ENCODE measurements around the gene SEMA4D.

SEMA4D gene

GRCh38 chr9:89428901-89429890 is 68.7 kb downstream of the SEMA4D start:
- DNase-seq (ENCODE audit: low spot score): no peak

DNA sequence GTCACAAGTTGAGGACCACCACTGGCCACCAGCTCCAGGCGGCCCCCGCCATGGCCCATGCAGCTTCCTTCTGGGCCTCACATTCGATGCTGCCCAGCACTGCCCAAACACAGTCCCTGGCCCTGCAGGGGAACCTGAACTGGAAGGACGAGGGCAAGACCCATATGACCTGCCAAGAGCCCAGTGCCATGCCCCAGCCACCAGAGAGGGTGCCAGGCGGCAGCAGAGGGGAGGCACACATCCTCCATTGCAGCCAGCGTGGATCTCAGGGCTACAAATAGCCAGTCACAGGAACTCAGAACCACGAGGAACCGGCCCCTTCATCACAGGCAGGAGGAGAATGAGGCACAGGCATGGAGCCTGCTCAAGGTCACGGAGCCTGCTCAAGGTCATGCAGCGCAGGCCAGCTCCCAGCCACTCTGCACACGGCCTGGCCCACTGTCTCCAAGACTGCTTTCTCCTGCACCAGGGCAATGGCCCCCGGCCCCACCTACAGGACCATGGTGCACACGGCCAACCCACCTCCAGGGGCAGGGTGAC is 69.6 kb downstream of the SEMA4D start:
- DNase-seq (ENCODE audit: low spot score): no peak

DNA sequence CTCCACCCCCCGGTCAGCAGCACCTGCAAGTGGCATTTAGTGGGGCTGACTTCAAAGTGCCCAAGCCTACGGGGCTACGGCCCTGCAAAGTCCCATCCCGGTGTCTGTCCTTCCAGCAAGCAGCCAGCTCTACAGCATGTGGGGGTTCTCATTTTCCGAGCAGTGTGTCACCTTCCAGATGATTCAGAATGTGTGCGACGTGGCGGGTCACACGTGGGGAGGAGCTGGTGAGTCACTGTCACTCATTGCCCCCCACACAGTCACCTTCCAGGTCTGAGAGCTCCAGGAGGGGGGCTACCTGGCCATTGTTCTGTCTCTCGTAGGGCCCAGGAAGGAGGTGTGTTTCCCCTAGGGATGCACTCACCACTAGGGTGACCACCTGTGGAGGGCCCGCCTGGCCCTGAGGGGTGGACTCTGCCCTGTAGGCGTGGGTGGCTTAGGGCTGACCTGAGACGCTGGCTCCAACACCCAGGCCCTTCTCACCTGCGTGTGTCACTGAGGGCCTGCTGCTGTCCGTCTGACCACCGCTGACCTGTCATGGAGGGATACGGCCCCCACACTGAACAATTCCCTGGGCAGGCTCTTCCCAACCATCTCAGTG is 70.2 kb downstream of the SEMA4D start:
- no peak for DNase-seq (ENCODE audit: low spot score)

DNA sequence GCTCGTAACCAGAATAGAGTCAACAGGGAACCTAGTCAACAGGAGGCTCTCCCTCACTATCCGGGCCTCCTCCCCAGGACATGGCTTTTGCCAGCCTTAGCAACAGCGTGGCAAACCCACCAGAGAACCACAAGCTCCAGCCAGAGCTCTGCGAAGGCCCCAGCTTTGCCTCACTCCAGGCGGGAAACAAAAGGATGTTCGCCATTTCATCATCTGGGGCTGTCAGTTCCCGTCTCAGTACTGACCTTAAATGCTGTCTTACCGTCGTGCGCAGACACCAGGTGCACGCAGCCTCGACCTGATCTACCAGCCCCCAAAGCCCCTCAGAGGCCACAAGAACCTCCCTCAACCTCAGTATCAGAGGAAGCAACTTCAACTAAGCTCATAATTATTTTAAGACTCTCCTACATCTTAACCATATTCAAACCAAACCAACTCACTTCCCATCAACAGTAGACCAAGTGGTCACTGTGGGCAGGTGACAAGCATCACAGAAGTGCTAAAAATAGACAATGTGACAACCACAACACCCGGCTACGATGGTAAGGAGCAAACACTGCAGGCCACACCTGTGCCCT is 71.4 kb downstream of the SEMA4D start:
- DNase-seq (ENCODE audit: low spot score): no peak

GRCh38 chr9:89425921-89426383 is 72.0 kb downstream of the SEMA4D start:
- DNase-seq (ENCODE audit: low spot score): no peak

GRCh38 chr9:89425024-89425805 is 72.7 kb downstream of the SEMA4D start:
- no peak for DNase-seq (ENCODE audit: low spot score)

DNA sequence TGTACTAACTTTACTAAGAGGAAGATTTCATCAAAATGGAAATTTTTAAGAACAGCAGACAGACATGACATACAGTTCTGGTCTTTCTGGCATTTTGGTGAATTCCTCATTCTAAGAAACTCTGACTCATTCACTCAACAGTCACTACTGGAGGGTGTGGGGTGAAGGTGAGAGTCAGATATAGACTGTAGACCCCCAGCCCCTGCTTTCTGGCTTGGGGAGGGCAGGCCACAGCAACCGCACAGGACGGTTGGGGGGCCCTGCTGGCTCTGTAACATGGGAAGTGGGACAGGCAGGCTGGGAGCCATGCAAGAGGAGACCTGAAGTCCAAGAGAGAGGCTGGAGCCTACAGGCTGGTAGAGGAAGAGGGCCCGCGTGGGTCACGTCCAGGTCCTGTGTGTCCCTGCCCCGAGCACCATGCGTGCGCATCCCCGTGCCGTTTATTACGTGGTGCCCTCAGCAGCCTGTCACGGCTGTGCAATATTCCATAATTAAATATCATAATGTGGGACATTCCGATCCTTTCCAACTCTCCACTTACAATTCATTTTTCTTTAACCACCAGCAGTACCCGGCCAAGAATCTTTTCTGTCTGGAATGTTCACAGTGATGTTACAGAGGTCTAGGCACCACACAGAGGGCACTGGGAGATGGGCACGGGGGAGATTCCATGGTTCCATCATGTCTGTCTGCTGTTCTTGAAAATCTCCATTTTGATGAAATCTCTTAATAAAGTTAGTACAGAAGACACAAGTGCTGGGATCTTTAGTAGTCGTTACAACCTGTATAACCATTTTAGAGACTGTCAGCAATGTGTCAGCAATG is 75.5 kb downstream of the SEMA4D start:
- peak; percentile 50 for DNase-seq (ENCODE audit: low spot score)

DNA sequence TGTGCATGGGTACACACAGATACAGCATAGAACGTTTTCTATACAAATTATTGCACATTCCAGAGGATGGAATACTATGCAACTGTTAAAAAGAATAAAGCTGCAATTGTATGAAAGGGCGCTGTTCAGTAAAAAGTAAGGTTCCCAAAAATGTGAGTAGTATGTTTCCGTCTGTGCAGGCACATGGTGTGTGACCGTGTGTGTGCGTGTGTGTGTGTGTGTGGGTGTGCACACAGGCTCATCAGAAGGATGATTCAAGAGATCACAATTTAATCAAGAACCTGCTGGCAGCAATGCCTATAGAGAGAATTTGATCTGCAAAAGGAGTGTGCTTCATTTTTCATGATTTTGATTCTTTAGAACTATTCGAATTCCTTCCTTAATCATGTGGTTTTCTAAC is 76.3 kb downstream of the SEMA4D start:
- no peak for DNase-seq (ENCODE audit: low spot score)

DNA sequence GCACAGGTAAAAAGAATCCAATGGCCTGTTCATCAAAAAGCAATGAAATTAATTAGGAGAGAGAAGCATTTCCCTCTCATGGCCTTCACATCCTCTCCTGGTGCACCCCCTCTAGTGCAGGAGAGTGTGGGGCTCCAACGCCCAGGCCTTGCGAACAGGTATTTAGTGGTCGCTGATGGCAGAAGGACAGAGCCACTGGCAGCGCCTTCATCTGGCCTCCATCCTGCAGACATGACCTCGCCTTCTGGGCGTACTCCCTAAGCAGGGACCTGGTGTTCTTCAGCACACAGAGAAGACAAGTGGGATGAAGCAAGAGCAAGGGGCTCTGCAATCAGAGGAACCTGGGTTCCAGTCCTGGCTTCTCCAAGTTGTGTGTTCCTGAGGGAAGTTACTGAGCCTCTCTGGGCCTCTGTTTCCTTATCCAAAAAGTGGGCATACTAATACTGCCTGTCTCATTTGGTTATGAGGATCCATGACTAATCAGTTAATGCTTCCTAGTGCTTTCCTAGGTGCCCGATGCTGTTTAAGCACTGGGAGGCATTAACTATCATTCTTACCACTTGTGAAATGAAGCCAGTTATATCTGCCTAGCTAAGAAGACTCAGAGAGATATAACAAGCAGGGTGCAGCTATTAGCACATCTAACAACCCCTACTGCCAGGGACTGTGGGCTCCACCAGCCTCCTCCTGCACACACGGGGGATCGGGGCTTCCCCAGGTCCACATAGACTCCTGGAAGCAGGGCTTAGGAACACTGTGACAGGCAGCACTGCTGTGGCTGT is 77.3 kb downstream of the SEMA4D start:
- DNase-seq (ENCODE audit: low spot score): no peak

- DNase-seq (ENCODE audit: low spot score): no peak
Observed at GRCh38 chr9:89419978-89420394, 77.9 kb downstream of the SEMA4D start.

DNA sequence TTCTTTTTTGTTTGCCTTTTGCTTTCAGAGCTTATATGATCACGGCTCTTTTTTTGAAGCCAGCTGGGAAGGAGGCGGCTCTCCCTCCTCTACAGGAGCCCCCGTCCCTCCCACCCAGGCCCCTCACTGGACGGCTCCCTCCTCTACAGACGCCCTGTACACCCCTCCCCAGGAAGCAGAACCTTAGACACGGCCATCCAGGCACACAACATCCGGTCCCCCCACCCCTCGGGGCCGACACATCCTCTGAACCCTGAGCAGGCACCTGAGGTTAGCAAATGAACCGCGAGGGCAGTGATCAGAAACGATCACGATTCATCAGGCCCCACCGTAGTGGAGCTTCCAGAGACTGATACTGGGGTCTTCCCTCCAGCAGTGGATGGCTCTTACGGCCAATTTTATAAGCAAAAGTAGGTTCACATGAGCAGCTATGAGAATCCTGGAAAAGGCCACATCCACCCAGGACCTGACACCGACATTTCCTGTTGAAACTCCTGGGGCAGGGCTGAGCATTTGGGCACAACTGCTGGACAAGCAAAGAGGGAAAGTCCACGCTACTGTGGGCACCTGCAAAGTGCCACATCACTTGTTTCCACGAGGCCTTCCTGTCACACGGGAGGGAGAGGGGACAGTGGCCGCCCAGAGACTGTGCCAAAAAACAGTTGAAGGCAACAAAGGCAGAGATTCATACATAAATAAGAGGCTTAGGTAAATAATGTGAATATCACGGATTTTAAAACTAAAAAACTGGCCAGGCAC is 78.9 kb downstream of the SEMA4D start:
- DNase-seq (ENCODE audit: low spot score): no peak

- DNase-seq (ENCODE audit: low spot score): no peak
Observed at GRCh38 chr9:89418474-89418845, 79.5 kb downstream of the SEMA4D start.

GRCh38 chr9:89417832-89418473 is 80.0 kb downstream of the SEMA4D start:
- DNase-seq (ENCODE audit: low spot score): no peak

DNA sequence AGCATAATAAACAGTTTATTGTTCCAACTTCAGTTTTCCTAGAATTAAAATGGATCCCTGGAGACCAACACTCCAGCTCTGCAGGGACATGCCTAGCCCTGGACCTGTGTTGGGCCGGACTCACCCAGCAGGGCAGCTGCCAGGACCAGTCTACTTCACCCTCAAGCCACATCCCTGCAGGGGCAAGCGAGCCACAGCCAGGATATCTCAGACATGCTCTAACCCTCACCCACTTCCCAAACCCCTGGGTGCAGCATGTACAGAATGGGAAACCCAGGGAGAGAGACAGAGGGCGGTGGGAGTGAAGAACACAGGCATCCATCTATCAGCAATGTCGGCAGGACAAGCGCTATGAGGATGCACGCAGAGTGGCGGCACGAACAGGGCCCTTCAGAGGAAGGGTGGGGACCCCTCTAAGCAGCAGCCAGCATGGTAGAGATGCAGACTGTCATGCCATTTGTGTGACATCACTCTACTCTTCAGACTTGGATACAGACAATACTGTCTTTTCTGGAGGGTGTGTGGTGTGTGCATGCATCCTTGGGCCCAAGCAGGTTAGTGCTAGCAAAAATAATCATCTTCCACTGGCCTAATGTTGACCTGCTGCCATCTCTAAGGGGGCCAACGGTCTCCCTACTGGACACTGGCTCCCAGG is 83.1 kb downstream of the SEMA4D start:
- no peak for DNase-seq (ENCODE audit: low spot score)

- DNase-seq (ENCODE audit: low spot score): no peak
Observed at GRCh38 chr9:89413963-89414638, 83.8 kb downstream of the SEMA4D start.

DNA sequence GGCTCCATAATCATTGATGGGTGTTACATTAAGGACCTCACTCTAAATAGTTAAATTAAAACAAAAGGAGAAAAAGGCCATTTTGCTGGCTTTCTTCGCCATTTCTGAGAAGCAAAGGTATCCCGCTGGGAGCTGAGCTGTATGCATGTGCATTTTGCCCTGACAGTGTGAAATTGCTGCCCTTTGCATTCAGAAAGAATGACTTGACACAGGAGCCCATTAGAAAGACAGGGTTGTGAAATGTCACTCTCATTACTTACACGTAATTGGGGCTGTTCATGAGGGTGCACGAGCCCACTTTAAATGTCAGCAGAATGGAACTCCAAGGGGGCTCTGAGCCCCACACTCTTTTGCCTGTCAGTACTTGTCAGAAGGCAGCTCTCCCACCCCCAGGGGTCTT is 85.0 kb downstream of the SEMA4D start:
- no peak for DNase-seq (ENCODE audit: low spot score)

- DNase-seq (ENCODE audit: low spot score): no peak
Observed at GRCh38 chr9:89412541-89412940, 85.4 kb downstream of the SEMA4D start.

DNA sequence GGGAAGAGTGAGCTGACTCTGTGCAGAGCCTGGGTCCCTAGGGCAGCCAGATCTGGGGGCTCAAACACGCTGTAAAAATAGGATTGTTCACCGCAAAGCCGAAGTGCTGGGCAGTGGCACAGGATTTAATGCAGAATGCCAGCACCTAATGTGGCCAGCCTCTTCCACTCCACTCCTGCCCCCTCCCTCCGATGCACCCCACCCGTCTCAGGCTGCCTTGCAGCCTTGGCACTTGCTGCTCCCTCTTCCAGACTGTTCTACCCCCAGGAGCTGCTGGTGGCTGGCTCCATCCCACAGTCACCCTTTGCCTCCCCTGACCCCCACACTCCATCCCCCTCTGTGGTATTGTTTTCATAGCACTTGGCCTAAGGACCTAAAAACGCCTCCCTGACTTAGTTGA is 86.2 kb downstream of the SEMA4D start:
- no peak for DNase-seq (ENCODE audit: low spot score)

Measured in GM03348 (cell line).